GM12878 (cell line): ENCODE data around the gene SLC51A. TPM values are rescaled to one million over a fixed set of nuclear protein-coding genes. Genes with fewer than 3 reads are reported as not detected.

Experiments used
- ATAC-seq: fragments of 200-7000 bp; cut with Tn5 transposase; 3 replicates; pipeline ENCODE4 v1.9.1; 2020; ENCODE audit warnings: mild to moderate bottlenecking, moderate library complexity
- BruUV-seq: library from RNA; stranded (reverse); fragments of 400-500 nt; replicated peaks from 2 replicates; lab custom pipeline; 2021; lab: Mats Ljungman, UMichigan
- CTCF ChIA-PET: fragments of 300-600 bp; sonication (Branson Sonifier 250); formaldehyde crosslinking; extraction: SDS; loops from one replicate; lab custom pipeline; 2021; ENCODE audit warnings: inconsistent platforms; lab: Yijun Ruan, JAX
- POLR2A ChIA-PET: fragments of 350-600 bp; formaldehyde crosslinking; extraction: SDS; loops from one replicate; lab custom pipeline; 2021; ENCODE audit warnings: inconsistent platforms; lab: Charles Lee
- RAD21 ChIA-PET: fragments of 300-600 bp; sonication (Branson Sonifier 250); formaldehyde crosslinking; loops from one replicate; lab custom pipeline; 2023; ENCODE audit warnings: antibody characterized with exemption; ENCODE audit not compliant: unreplicated experiment; lab: Charles Lee
- SMC1A ChIA-PET: fragments of 300-600 bp; sonication (Branson Sonifier 250); formaldehyde crosslinking; loops from one replicate; lab custom pipeline; 2023; ENCODE audit not compliant: unreplicated experiment, uncharacterized antibody; lab: Charles Lee
- DNase-seq: peaks from one replicate; pipeline ENCODE4 v3.0.0-alpha.2; 2011; ENCODE audit warnings: low read depth, low spot score
- FAIRE-seq: peaks from 3 replicates; lab custom pipeline; 2011; peaks lifted over from hg19 to GRCh38; lab: Jason Lieb, UNC
- H2AFZ ChIP-seq: 2 replicates; pipeline ENCODE4 v1.6.0; 2011; ENCODE audit warnings: low read depth, low read length, control low read depth; ENCODE audit not compliant: control insufficient read depth
- H3K27ac ChIP-seq: 2 replicates; pipeline ENCODE4 v1.5.1; 2011; ENCODE audit warnings: control low read depth; ENCODE audit not compliant: control insufficient read depth, insufficient read depth
- H3K27me3 ChIP-seq, 2 experiments: replicated peaks in 1 of 2; 2 replicates each; pipeline versions ENCODE4 v1.6.0 to v1.6.1; 2011; ENCODE audit warnings: low read length in 1 of 2; ENCODE audit not compliant: control insufficient read depth in 2 of 2, insufficient read depth in 2 of 2
- H3K36me3 ChIP-seq, 2 experiments: 2 replicates each; pipeline ENCODE4 v1.5.1; 2011; ENCODE audit warnings: low read length in 1 of 2; ENCODE audit not compliant: control insufficient read depth in 2 of 2, insufficient read depth in 2 of 2
- H3K4me1 ChIP-seq: 2 replicates; pipeline ENCODE4 v1.6.1; 2011; ENCODE audit warnings: mild to moderate bottlenecking, low read length, moderate library complexity, mixed read lengths; ENCODE audit not compliant: control insufficient read depth, insufficient read depth
- H3K4me2 ChIP-seq: 2 replicates; pipeline ENCODE4 v1.6.0; 2011; ENCODE audit warnings: control low read depth; ENCODE audit not compliant: control insufficient read depth, insufficient read depth
- H3K4me3 ChIP-seq: fragments of 200-600 bp; sonication (generic); 2 replicates; pipeline ENCODE4 v1.5.1; 2016
- H3K79me2 ChIP-seq: 2 replicates; pipeline ENCODE4 v1.6.0; 2011; ENCODE audit warnings: low read length; ENCODE audit not compliant: control insufficient read depth, insufficient read depth
- H3K9ac ChIP-seq: 2 replicates; pipeline ENCODE4 v1.8.0; 2011; ENCODE audit warnings: low read length, control low read depth, mixed read lengths; ENCODE audit not compliant: control insufficient read depth, insufficient read depth
- H3K9me3 ChIP-seq: replicated peaks from 3 replicates; pipeline ENCODE4 v1.5.1; 2011; ENCODE audit warnings: mild to moderate bottlenecking, low read length; ENCODE audit not compliant: control insufficient read depth, insufficient read depth
- H4K20me1 ChIP-seq: 2 replicates; pipeline ENCODE4 v1.6.0; 2011; ENCODE audit not compliant: control insufficient read depth, insufficient read depth
- BHLHE40 ChIP-seq, 2 experiments: fragments of 450-650 bp in 1 of 2; IDR thresholded peaks; 2 replicates each; pipeline ENCODE4 v1.6.1; 2011 to 2017; ENCODE audit warnings: low read depth in 2 of 2, borderline replicate concordance in 1 of 2, improper control_type of control experiment in 1 of 2, low read length in 1 of 2, mild to moderate bottlenecking in 1 of 2
- MTA3 ChIP-seq: IDR thresholded peaks from 2 replicates; pipeline ENCODE4 v1.6.1; 2012; ENCODE audit warnings: low read length, inconsistent platforms, borderline replicate concordance
- RAD51 ChIP-seq: fragments of 450-650 bp; IDR thresholded peaks from 2 replicates; pipeline ENCODE4 v1.6.1; 2016; ENCODE audit warnings: moderate library complexity, mild to moderate bottlenecking, inconsistent platforms
- WGBS: methylation state at CpG from one replicate; pipeline ENCODE4 v1.1.6; 2016; ENCODE audit warnings: low lambda C conversion rate; ENCODE audit not compliant: insufficient replicate concordance, insufficient coverage; ENCODE audit errors: missing lambda C conversion rate; 5-methylcytosine and 5-hydroxymethylcytosine counted together
- in situ Hi-C: fragments of 300-500 bp; cut with MboI; formaldehyde crosslinking; loops from 9 replicates; pipeline ENCODE4 v1.14.3; 2018; ENCODE audit warnings: mixed read lengths
- intact Hi-C: fragments of 100-400 bp; cut with micrococcal nuclease; formaldehyde crosslinking; loops from one replicate; pipeline ENCODE4 v1.14.2; 2022; ENCODE audit not compliant: unreplicated experiment
- polyA plus RNA-seq, 11 experiments: library from polyadenylated mRNA; depleted of rRNA in 4 of 11; unstranded in 6 of 11; stranded (reverse) in 5 of 11; fragments of >200 nt; fragmentation: Nextera tagmentation in 4 of 11; fragmentation: Illumina TruSeq in 1 of 11; extraction: Ambion mirVana in 4 of 11; extraction: Trizol in 1 of 11; gene quantifications; 1 replicate in 1 of 11; 2 replicates in 10 of 11; pipeline versions ENCODE4 v1.2.1 to v1.2.3, GENCODE V29; 2011 to 2016; ENCODE audit warnings: inconsistent platforms in 2 of 11, missing spikeins in 2 of 11, low read depth in 1 of 11
- total RNA-seq, 4 experiments: library from RNA; depleted of rRNA in 3 of 4; stranded (reverse); fragments of >200 nt in 3 of 4; fragmentation: Illumina TruSeq in 1 of 4; extraction: Trizol in 1 of 4; gene quantifications; 2 replicates each; pipeline versions ENCODE4 v1.2.1 to v1.2.3, GENCODE V29; 2013 to 2021

The SLC51A gene
- total and polyA plus RNA-seq, 10 of the 15 experiments (the other 5 are each of a cell fraction or from before 2014, with no cell fraction given): 0.99 to 3.9 (median 2.2) TPM; not detected in 6

- SMC1A ChIA-PET: interaction anchor here (1.1 to 9.7 kb wide), 8 partner anchors 13 to 279 kb away, joined by 3 to 151 read pairs (median 6); no protein-coding TSS in a partner anchor
- no peak overlapping the region for H2AFZ ChIP-seq
- TF ChIP-seq BHLHE40 (IDR thresholded peaks at IDR 0.05; ENCODE audit: borderline replicate concordance in 1 of 2, low read depth in 2 of 2, low read length in 1 of 2) (0 out of 4 replicates have a peak, but pooled peaks of 1 of the 2 experiments have one; percentile 6), RAD51 (no peak), MTA3 (no peak)
- peak overlapping the region; percentile 34; the same call in 1 of the 2 replicates for H3K4me2 ChIP-seq
- BruUV-seq: no TSS peak
- CTCF ChIA-PET: interaction anchor here (1.0 to 6.6 kb wide), 9 partner anchors 14 to 329 kb away, joined by 3 to 121 read pairs (median 5); no protein-coding TSS in a partner anchor
- RAD21 ChIA-PET: interaction anchor here (0.8 to 6.5 kb wide), 6 partner anchors 7 to 171 kb away, joined by 3 to 113 read pairs (median 10); no protein-coding TSS in a partner anchor
- H3K27me3 ChIP-seq: no peaks in the 10 kb centered on the region
- H3K27ac ChIP-seq: peak overlapping the region; percentile 7
- H4K20me1 ChIP-seq: no peaks in the 10 kb centered on the region
- H3K36me3 ChIP-seq: no peaks in the 10 kb centered on the region
- no peaks in the 10 kb centered on the region for H3K79me2 ChIP-seq
- H3K9me3 ChIP-seq: no peaks in the 10 kb centered on the region
- in situ Hi-C loops: loop anchor here (5.0 kb wide), 1 partner anchor 117 kb away; no protein-coding TSS in a partner anchor
- H3K9ac ChIP-seq: no peak overlapping the region; the same call in 1 of the 2 replicates
- H3K4me3 ChIP-seq: no peak overlapping the region
- FAIRE-seq: no peak
- no peak for ATAC-seq
- peaks cover 41% of the 10 kb centered on the region for H3K4me1 ChIP-seq
- DNase-seq: no peak
- intact Hi-C loops: loop anchor here (10.0 kb wide), 1 partner anchor 289 kb away; the partner anchor contains the start of gene TNK2
- 60% methylated on average over 13 of the region's 13 CpGs for WGBS
- POLR2A ChIA-PET: interaction anchor here (0.6 to 6.1 kb wide), 7 partner anchors 13 to 264 kb away, joined by 3 to 61 read pairs (median 8); no protein-coding TSS in a partner anchor
Observed at GRCh38 chr3:196193736-196194541, 22.4 kb upstream of the SLC51A start.
